Amygdala (tissue), 56 donors: ENCODE results near the gene CLEC9A.
"Not testable (repeated sequence)": the region's sequence is repeated elsewhere in the genome, so short reads cannot be mapped to it uniquely, and the experiment has no call there.

Experiments
- DNase-seq, 56 donors: peaks; one replicate each; lab custom pipeline; 2025; lab: John Stamatoyannopoulos, UW

The CLEC9A gene

GRCh38 chr12:10030446-10030845 lies at the start of gene CLEC9A:
Gene CLEC9A, plus strand, starts transcription at chr12:10030682. Its CDS starts 22,006 bp downstream, at chr12:10052688.
- DNase-seq: no peak

- DNase-seq: no peak
These were observed 38.6 kb upstream of the CLEC9A start for GRCh38 chr12:9991876-9992275.

- peak in 1 of 56 donors; percentile 17 for DNase-seq
These were observed 38.2 kb upstream of the CLEC9A start for GRCh38 chr12:9992296-9992695.

GRCh38 chr12:9999016-9999415 lies 31.5 kb upstream of the CLEC9A start, which contains the start of gene CLEC1B:
Gene CLEC1B, minus strand, starts transcription at chr12:9999121. Its CDS starts 21 bp downstream, at chr12:9999100.
- no peak for DNase-seq

- DNase-seq: no peak
These were observed 29.2 kb upstream of the CLEC9A start for GRCh38 chr12:10001171-10001776.

- DNase-seq: peak in 10 of 56 donors; percentile 4 to 53 (median 13)
These were observed 17.7 kb upstream of the CLEC9A start for GRCh38 chr12:10012630-10013330.

GRCh38 chr12:10015450-10015849 lies 15.0 kb upstream of the CLEC9A start:
- DNase-seq: no peak

GRCh38 chr12:10016881-10017280 lies 13.6 kb upstream of the CLEC9A start:
- no peak for DNase-seq

GRCh38 chr12:10018386-10018785 lies 12.1 kb upstream of the CLEC9A start:
- DNase-seq: no peak

GRCh38 chr12:10021342-10021741 lies 9.1 kb upstream of the CLEC9A start:
- no peak for DNase-seq

- no peak for DNase-seq
These were observed 5.2 kb upstream of the CLEC9A start for GRCh38 chr12:10025236-10025635.

- DNase-seq: not testable (repeated sequence)
These were observed 3.8 kb upstream of the CLEC9A start for GRCh38 chr12:10026666-10027065.

- DNase-seq: no peak
These were observed 3.2 kb upstream of the CLEC9A start for GRCh38 chr12:10027311-10027710.

- no peak for DNase-seq
These were observed 2.8 kb upstream of the CLEC9A start for GRCh38 chr12:10027721-10028120.

GRCh38 chr12:10031321-10031720 lies 839 bp downstream of the CLEC9A start:
- DNase-seq: no peak

GRCh38 chr12:10031771-10032175 lies 1.3 kb downstream of the CLEC9A start:
- no peak for DNase-seq

GRCh38 chr12:10033783-10034545 lies 3.5 kb downstream of the CLEC9A start:
- DNase-seq: no peak

- DNase-seq: no peak
These were observed 11.7 kb downstream of the CLEC9A start for GRCh38 chr12:10042167-10042566.

GRCh38 chr12:10048526-10048925 lies 18.0 kb downstream of the CLEC9A start:
- DNase-seq: peak in 3 of 56 donors; percentile 2 to 29 (median 3)

- DNase-seq: no peak
These were observed 21.9 kb downstream of the CLEC9A start for GRCh38 chr12:10052193-10052913.

GRCh38 chr12:10058387-10058786 lies 27.9 kb downstream of the CLEC9A start:
- DNase-seq: no peak
